ENCODE data around the gene ZFP36L1. TPM values are rescaled to one million over a fixed set of nuclear protein-coding genes. Genes with fewer than 3 reads are reported as not detected.

ZFP36L1 gene
- total and polyA plus RNA-seq, 2 donors (not counting 3 experiments of a cell fraction or from before 2014, with no cell fraction given) = 46.0 to 89.6 TPM

DNA sequence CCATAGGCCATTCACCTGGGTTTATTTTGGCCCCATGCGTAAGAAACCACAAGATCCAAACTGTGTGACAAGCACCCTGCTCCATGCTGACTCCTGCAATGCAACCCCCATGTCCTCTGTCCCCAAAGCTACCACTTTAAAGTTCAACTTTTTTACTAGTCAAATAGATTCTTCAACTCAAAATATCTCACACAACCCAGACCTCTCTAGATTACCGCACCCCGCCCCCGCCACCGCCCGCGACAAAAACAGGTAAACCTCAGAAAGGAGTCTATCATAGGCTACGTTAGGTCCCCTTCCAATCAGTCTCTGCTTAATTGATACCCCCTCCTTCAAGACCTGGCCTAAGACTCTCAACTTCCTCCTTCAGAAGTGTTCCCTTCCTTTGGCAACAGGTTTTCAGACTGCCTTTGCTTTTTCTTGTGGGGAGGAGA lies 2.2 kb downstream of the ZFP36L1 start:
- peak; percentile 41 for DNase-seq (ENCODE audit: low read depth, low spot score)
- intact Hi-C loops (cut with micrococcal nuclease) (loop anchor here (5.0 to 10.0 kb wide), 2 partner anchors 413 to 646 kb away; no protein-coding TSS in a partner anchor), dilution Hi-C loops (cut with MboI; ENCODE audit: extremely low pct_ligation_motif_present, low sequenced_read_pairs) (no loop called here)
- Histone ChIP-seq H3K9me1 (replicated peaks; ENCODE audit: control insufficient read depth, extremely low read depth, insufficient read depth, low read length) (no peaks in the 10 kb centered on the region), H2AFZ (ENCODE audit: low read depth, low read length) (no peak overlapping the region), H3K4me1 (ENCODE audit: control insufficient read depth, extremely low read depth, insufficient read depth, low read length) (peaks cover 41% of the 10 kb centered on the region), H3K9me3 (replicated peaks; ENCODE audit: control insufficient read depth, insufficient read depth, low read length) (no peaks in the 10 kb centered on the region), H3K4me2 (ENCODE audit: insufficient read depth, low read length) (peak overlapping the region; percentile 85), H3K4me3 (replicated peaks in 1 of 3; ENCODE audit: insufficient read depth in 1 of 3, low read depth in 1 of 3, low read length in 3 of 3) (peak overlapping the region; percentile 96), H4K20me1 (replicated peaks; ENCODE audit: control insufficient read depth, extremely low read depth, insufficient read depth, low read length) (peaks cover 2% of the 10 kb centered on the region), H3K36me3 (ENCODE audit: control insufficient read depth in 2 of 2, extremely low read depth in 1 of 2, insufficient read depth in 2 of 2, low read length in 2 of 2) (peaks cover 8 to 13% of the 10 kb centered on the region in 2 experiments), H3K27ac (ENCODE audit: insufficient read depth, low read depth, low read length) (peak overlapping the region; percentile 49), H3K9ac (replicated peaks; ENCODE audit: extremely low read depth, insufficient read depth, low read length) (peak overlapping the region; percentile 96), H3K27me3 (ENCODE audit: control insufficient read depth in 2 of 2, insufficient read depth in 2 of 2, low read length in 2 of 2) (no peaks in the 10 kb centered on the region), H3K79me2 (ENCODE audit: control insufficient read depth, insufficient read depth, low read length) (peaks cover 59% of the 10 kb centered on the region)
- no TSS peak for BruUV-seq (replicated peaks)
- TF ChIP-seq MYC (IDR thresholded peaks at IDR 0.05; ENCODE audit: low read depth, low read length) (no peak), FOS (IDR thresholded peaks at IDR 0.05; ENCODE audit: borderline replicate concordance, insufficient read depth, low read length) (no peak)
- CTCF ChIA-PET = interaction anchor here (1.0 to 9.6 kb wide), 8 partner anchors 25 to 847 kb away, joined by 3 to 122 read pairs (median 10); no protein-coding TSS in a partner anchor
- POLR2A ChIA-PET = interaction anchor here (0.6 to 2.1 kb wide), 4 partner anchors 25 to 544 kb away, joined by 4 to 12 read pairs (median 4); no protein-coding TSS in a partner anchor
- FAIRE-seq = no peak

DNA sequence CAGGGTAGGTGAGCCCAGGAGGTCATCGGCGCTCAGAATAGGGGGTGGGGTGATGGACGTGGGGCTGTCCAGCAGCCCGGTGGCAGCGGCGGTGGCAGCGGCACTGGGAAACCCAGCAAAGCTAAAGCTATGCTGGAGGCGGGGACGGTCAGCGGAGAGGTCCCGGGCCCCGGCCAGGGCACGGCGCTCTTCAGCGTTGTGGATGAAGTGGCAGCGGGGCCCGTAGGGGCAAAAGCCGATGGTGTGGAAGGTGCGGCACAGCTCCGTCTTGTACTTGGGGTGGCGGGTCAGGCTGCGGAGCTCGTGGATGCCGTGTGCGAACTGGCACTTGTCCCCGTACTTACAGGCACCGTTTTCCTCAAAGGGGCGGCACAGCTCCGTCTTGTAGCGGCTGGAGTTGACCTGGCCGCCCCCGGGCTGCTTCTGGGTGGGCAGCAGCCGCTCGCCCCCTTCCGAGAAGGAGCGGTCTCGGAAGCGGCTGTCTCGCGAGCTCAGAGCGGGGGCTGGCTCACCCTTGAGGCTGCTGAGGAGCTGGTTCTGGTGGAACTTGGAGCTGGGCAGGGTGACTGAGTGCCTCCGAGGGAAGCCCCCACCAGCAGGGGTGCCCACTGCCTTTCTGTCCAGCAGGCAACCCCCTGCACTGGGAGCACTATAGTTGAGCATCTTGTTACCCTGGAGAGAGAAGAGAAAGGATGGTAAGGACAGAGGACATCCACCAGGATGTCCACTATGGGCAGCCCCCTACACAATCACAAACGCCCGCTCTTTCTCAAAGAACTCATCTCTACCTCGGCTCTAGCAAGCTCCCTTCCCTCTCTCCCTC lies 2.8 kb downstream of the ZFP36L1 start:
- TF ChIP-seq MYC (IDR thresholded peaks at IDR 0.05; ENCODE audit: low read depth, low read length) (no peak), JUN (IDR thresholded peaks at IDR 0.05; ENCODE audit: borderline replicate concordance, insufficient read depth, insufficient read length, low read depth) (no peak), POLR2AphosphoS5 (IDR thresholded peaks at IDR 0.05; ENCODE audit: insufficient read depth, low read depth, low read length) (peak; percentile 57), GATA2 (IDR thresholded peaks at IDR 0.05; ENCODE audit: insufficient read depth, insufficient read length, low read depth, low read length) (no peak), EZH2 (IDR thresholded peaks at IDR 0.05; ENCODE audit: borderline replicate concordance, low read depth, low read length, severe bottlenecking) (no peak), POLR2A (IDR thresholded peaks at IDR 0.05; ENCODE audit: low read depth, low read length) (peak; percentile 38)
- TF ChIP-seq, protein P1, sequence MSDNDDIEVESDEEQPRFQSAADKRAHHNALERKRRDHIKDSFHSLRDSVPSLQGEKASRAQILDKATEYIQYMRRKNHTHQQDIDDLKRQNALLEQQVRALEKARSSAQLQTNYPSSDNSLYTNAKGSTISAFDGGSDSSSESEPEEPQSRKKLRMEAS (IDR thresholded peaks at IDR 0.05; ENCODE audit: insufficient read depth, insufficient read length) = no peak
- TF ChIP-seq, protein P2, sequence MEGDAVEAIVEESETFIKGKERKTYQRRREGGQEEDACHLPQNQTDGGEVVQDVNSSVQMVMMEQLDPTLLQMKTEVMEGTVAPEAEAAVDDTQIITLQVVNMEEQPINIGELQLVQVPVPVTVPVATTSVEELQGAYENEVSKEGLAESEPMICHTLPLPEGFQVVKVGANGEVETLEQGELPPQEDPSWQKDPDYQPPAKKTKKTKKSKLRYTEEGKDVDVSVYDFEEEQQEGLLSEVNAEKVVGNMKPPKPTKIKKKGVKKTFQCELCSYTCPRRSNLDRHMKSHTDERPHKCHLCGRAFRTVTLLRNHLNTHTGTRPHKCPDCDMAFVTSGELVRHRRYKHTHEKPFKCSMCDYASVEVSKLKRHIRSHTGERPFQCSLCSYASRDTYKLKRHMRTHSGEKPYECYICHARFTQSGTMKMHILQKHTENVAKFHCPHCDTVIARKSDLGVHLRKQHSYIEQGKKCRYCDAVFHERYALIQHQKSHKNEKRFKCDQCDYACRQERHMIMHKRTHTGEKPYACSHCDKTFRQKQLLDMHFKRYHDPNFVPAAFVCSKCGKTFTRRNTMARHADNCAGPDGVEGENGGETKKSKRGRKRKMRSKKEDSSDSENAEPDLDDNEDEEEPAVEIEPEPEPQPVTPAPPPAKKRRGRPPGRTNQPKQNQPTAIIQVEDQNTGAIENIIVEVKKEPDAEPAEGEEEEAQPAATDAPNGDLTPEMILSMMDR (IDR thresholded peaks at IDR 0.05; ENCODE audit: extremely low read depth in 1 of 2, insufficient read depth in 1 of 2, low read depth in 1 of 2, low read length in 2 of 2) = no peak
- Histone ChIP-seq H4K20me1 (replicated peaks; ENCODE audit: control insufficient read depth, extremely low read depth, insufficient read depth, low read length) (peaks cover 2% of the 10 kb centered on the region), H3K27me3 (ENCODE audit: control insufficient read depth in 2 of 2, insufficient read depth in 2 of 2, low read length in 2 of 2) (no peaks in the 10 kb centered on the region), H2AFZ (ENCODE audit: low read depth, low read length) (no peak overlapping the region), H3K79me2 (ENCODE audit: control insufficient read depth, insufficient read depth, low read length) (peaks cover 57% of the 10 kb centered on the region), H3K9me1 (replicated peaks; ENCODE audit: control insufficient read depth, extremely low read depth, insufficient read depth, low read length) (no peaks in the 10 kb centered on the region), H3K4me3 (replicated peaks in 1 of 3; ENCODE audit: insufficient read depth in 1 of 3, low read depth in 1 of 3, low read length in 3 of 3) (peak overlapping the region; percentile 96), H3K4me2 (ENCODE audit: insufficient read depth, low read length) (peak overlapping the region; percentile 85), H3K9me3 (replicated peaks; ENCODE audit: control insufficient read depth, insufficient read depth, low read length) (no peaks in the 10 kb centered on the region), H3K36me3 (ENCODE audit: control insufficient read depth in 2 of 2, extremely low read depth in 1 of 2, insufficient read depth in 2 of 2, low read length in 2 of 2) (peaks cover 8 to 13% of the 10 kb centered on the region in 2 experiments), H3K9ac (replicated peaks; ENCODE audit: extremely low read depth, insufficient read depth, low read length) (peak overlapping the region; percentile 96), H3K27ac (ENCODE audit: insufficient read depth, low read depth, low read length) (peak overlapping the region; percentile 49), H3K4me1 (ENCODE audit: control insufficient read depth, extremely low read depth, insufficient read depth, low read length) (peaks cover 44% of the 10 kb centered on the region)
- intact Hi-C loops (cut with micrococcal nuclease) = loop anchor here (1.0 to 10.0 kb wide), 14 partner anchors 26 to 855 kb away; no protein-coding TSS in a partner anchor
- dilution Hi-C loops (cut with MboI; ENCODE audit: extremely low pct_ligation_motif_present, low sequenced_read_pairs) = no loop called here
- ChIA-PET CTCF (interaction anchor here (0.8 to 9.6 kb wide), 17 partner anchors 26 to 856 kb away, joined by 3 to 122 read pairs (median 5); no protein-coding TSS in a partner anchor), POLR2A (interaction anchor here (0.5 to 2.1 kb wide), 7 partner anchors 17 to 539 kb away, joined by 3 to 12 read pairs (median 4); no protein-coding TSS in a partner anchor)
- no TSS peak for BruUV-seq (replicated peaks)
- FAIRE-seq (peak; percentile 38), DNase-seq (ENCODE audit: low read depth, low spot score) (peak; percentile 17)

Data from endothelial cell of umbilical vein (primary cell).